Prostate gland (tissue), 2 donors: ENCODE data around the gene PLCB1. TPM values are rescaled to one million over a fixed set of nuclear protein-coding genes. Genes with fewer than 3 reads are reported as not detected.

Source experiments
- DNase-seq: peaks from one replicate; pipeline ENCODE4 v3.0.0-alpha.2; 2019; ENCODE audit warnings: low spot score
- H3K27ac ChIP-seq, 2 donors: fragments of 200-600 bp; sonication (generic); 2 replicates each; pipeline ENCODE4 v1.5.1; 2017 to 2019
- H3K27me3 ChIP-seq: fragments of 200-600 bp; sonication (generic); replicated peaks from 2 replicates; pipeline ENCODE4 v1.5.1; 2019; ENCODE audit not compliant: insufficient read depth
- H3K36me3 ChIP-seq, 2 donors: fragments of 200-600 bp; sonication (generic); 1 replicate in 1 of 2; 2 replicates in 1 of 2; pipeline versions ENCODE4 v1.5.1 to v1.8.1; 2017 to 2019
- H3K4me1 ChIP-seq: fragments of 200-600 bp; sonication (generic); replicated peaks from 2 replicates; pipeline ENCODE4 v1.5.1; 2019
- H3K4me3 ChIP-seq, 2 donors: fragments of 200-600 bp; sonication (generic); 2 replicates each; pipeline ENCODE4 v1.5.1; 2017 to 2019
- H3K9me3 ChIP-seq: fragments of 200-600 bp; sonication (generic); 2 replicates; pipeline ENCODE4 v1.5.1; 2017
- CTCF ChIP-seq, 4 experiments: fragments of 200-600 bp in 2 of 4; fragments of 450-650 bp in 2 of 4; sonication (generic) in 2 of 4; IDR thresholded peaks; 1 replicate in 3 of 4; 2 replicates in 1 of 4; pipeline ENCODE4 v1.5.1; 2016 to 2019; ENCODE audit warnings: antibody characterized with exemption in 4 of 4, mild to moderate bottlenecking in 2 of 4, moderate library complexity in 2 of 4
- POLR2A ChIP-seq: fragments of 450-650 bp; IDR thresholded peaks from one replicate; pipeline ENCODE4 v1.6.1; 2016; ENCODE audit warnings: antibody characterized with exemption, mild to moderate bottlenecking
- POLR2AphosphoS5 ChIP-seq: sonication (generic); formaldehyde crosslinking; IDR thresholded peaks from one replicate; pipeline ENCODE4 v1.6.1; 2017; ENCODE audit warnings: antibody characterized with exemption
- WGBS: methylation state at CpG from one replicate; pipeline ENCODE4 v1.1.5; 2018; 5-methylcytosine and 5-hydroxymethylcytosine counted together
- intact Hi-C: fragments of 100-400 bp; cut with DNase I; formaldehyde crosslinking; loops from one replicate; pipeline ENCODE4 v1.14.2; 2022
- total RNA-seq, 2 donors: library from RNA; depleted of rRNA; stranded (reverse); fragments of >200 nt; gene quantifications; one replicate each; pipeline ENCODE4 v1.1.0, GENCODE V29; 2016

Gene PLCB1
- total RNA-seq, 2 donors from 2014 or later: 24.3 to 26.3 TPM

- no peak overlapping the region for H3K4me3 ChIP-seq
- H3K9me3 ChIP-seq: no peaks in the 10 kb centered on the region
- TF ChIP-seq POLR2A: no peak
- TF ChIP-seq POLR2AphosphoS5: no peak
- no peak for TF ChIP-seq CTCF (IDR thresholded peaks at IDR 0.05)
- no peaks in the 10 kb centered on the region for H3K36me3 ChIP-seq
- H3K27ac ChIP-seq: no peak overlapping the region
- WGBS: 92% methylated on average over 4 of the region's 4 CpGs
- no peaks in the 10 kb centered on the region for H3K4me1 ChIP-seq
- intact Hi-C loops: no loop called here
- DNase-seq: no peak
- no peaks in the 10 kb centered on the region for H3K27me3 ChIP-seq
These were observed 608.2 kb downstream of the PLCB1 start for GRCh38 chr20:8740265-8740664.

GRCh38 chr20:8744228-8744844, 612.3 kb downstream of the PLCB1 start:
- no peak for DNase-seq
- no peak overlapping the region for H3K4me3 ChIP-seq
- H3K27me3 ChIP-seq: no peaks in the 10 kb centered on the region
- no peak overlapping the region for H3K27ac ChIP-seq
- H3K9me3 ChIP-seq: no peaks in the 10 kb centered on the region
- WGBS: 93% methylated on average over 3 of the region's 3 CpGs
- TF ChIP-seq POLR2A: no peak
- no peak for TF ChIP-seq CTCF (IDR thresholded peaks at IDR 0.05)
- no peak for TF ChIP-seq POLR2AphosphoS5
- no peaks in the 10 kb centered on the region for H3K4me1 ChIP-seq
- intact Hi-C loops: no loop called here
- H3K36me3 ChIP-seq: no peaks in the 10 kb centered on the region

- 54% methylated on average over 8 of the region's 8 CpGs for WGBS
- intact Hi-C loops: no loop called here
- no peak for TF ChIP-seq POLR2AphosphoS5
- no peak for TF ChIP-seq CTCF (IDR thresholded peaks at IDR 0.05)
- no peak for TF ChIP-seq POLR2A
These were observed 617.0 kb downstream of the PLCB1 start for GRCh38 chr20:8749101-8749500.

GRCh38 chr20:8749986-8750385, 617.9 kb downstream of the PLCB1 start:
- no peaks in the 10 kb centered on the region for H3K4me1 ChIP-seq
- TF ChIP-seq POLR2AphosphoS5 (no peak), POLR2A (no peak), CTCF (IDR thresholded peaks at IDR 0.05) (no peak)
- H3K9me3 ChIP-seq: no peaks in the 10 kb centered on the region
- WGBS: 89% methylated on average over 1 of the region's 1 CpG
- H3K27me3 ChIP-seq: no peaks in the 10 kb centered on the region
- DNase-seq: no peak
- no peak overlapping the region for H3K27ac ChIP-seq
- no peak overlapping the region for H3K4me3 ChIP-seq
- intact Hi-C loops: loop anchor here (10.0 kb wide), 1 partner anchor 615 kb away; no protein-coding TSS in a partner anchor
- H3K36me3 ChIP-seq: no peaks in the 10 kb centered on the region

More at GRCh38 chr20:8749101-8749500, 617.0 kb downstream of the PLCB1 start:
- Histone ChIP-seq H3K36me3 (no peaks in the 10 kb centered on the region), H3K4me3 (no peak overlapping the region), H3K9me3 (no peaks in the 10 kb centered on the region), H3K4me1 (no peaks in the 10 kb centered on the region), H3K27me3 (no peaks in the 10 kb centered on the region), H3K27ac (no peak overlapping the region)
- DNase-seq: no peak
